HepG2 (cell line): Measurements from ENCODE around the gene NSMF. TPM values are rescaled to one million over a fixed set of nuclear protein-coding genes. Genes with fewer than 3 reads are reported as not detected.

ENCODE experiments used
- AHDC1 ChIP-seq: sonication (generic); formaldehyde crosslinking; IDR thresholded peaks from 2 replicates; pipeline ENCODE4 v1.5.1; 2020; ENCODE audit warnings: mild to moderate bottlenecking, missing genetic modification reagents, borderline replicate concordance
- CBX5 ChIP-seq: sonication (generic); formaldehyde crosslinking; IDR thresholded peaks from 2 replicates; pipeline ENCODE4 v1.4.0; 2020; ENCODE audit warnings: missing genetic modification reagents, borderline replicate concordance
- CEBPG ChIP-seq: IDR thresholded peaks from 2 replicates; pipeline ENCODE4 v1.6.1; 2016
- CSRNP1 ChIP-seq: sonication (generic); formaldehyde crosslinking; IDR thresholded peaks from 2 replicates; pipeline ENCODE4 v1.8.1; 2023; ENCODE audit warnings: mild to moderate bottlenecking, missing genetic modification reagents
- HNF1B ChIP-seq: sonication (generic); formaldehyde crosslinking; IDR thresholded peaks from 2 replicates; pipeline ENCODE4 v1.5.1; 2020; ENCODE audit warnings: mild to moderate bottlenecking, moderate library complexity, missing genetic modification reagents
- HOXA3 ChIP-seq: sonication (generic); formaldehyde crosslinking; IDR thresholded peaks from 2 replicates; pipeline ENCODE4 v1.5.0; 2020; ENCODE audit warnings: missing genetic modification reagents
- KMT2A ChIP-seq: sonication (generic); formaldehyde crosslinking; IDR thresholded peaks from 2 replicates; pipeline ENCODE4 v1.4.0; 2020; ENCODE audit warnings: missing genetic modification reagents
- NCOA2 ChIP-seq: sonication (generic); formaldehyde crosslinking; IDR thresholded peaks from 2 replicates; pipeline ENCODE4 v1.8.0; 2022; ENCODE audit warnings: inconsistent platforms
- PRMT3 ChIP-seq: sonication (generic); formaldehyde crosslinking; IDR thresholded peaks from 2 replicates; pipeline ENCODE4 v1.8.1; 2022; ENCODE audit warnings: low read depth, mild to moderate bottlenecking, moderate library complexity, missing genetic modification reagents, borderline replicate concordance
- RARG ChIP-seq: sonication (generic); formaldehyde crosslinking; IDR thresholded peaks from 2 replicates; pipeline ENCODE4 v1.4.0; 2020; ENCODE audit warnings: low read depth, mild to moderate bottlenecking, missing genetic modification reagents
- RBM22 ChIP-seq: fragments of 200-400 bp; formaldehyde crosslinking; optimal IDR thresholded peaks from 2 replicates; pipeline ENCODE3; 2017; ENCODE audit warnings: mild to moderate bottlenecking, low read length, moderate library complexity
- TCF12 ChIP-seq, 2 experiments: fragments of 450-650 bp in 1 of 2; sonication (generic) in 1 of 2; formaldehyde crosslinking in 1 of 2; IDR thresholded peaks; 2 replicates each; pipeline versions ENCODE4 v1.6.1 to v1.8.0; 2017 to 2022; ENCODE audit warnings: antibody characterized with exemption in 1 of 2, mild to moderate bottlenecking in 1 of 2, missing genetic modification reagents in 1 of 2, moderate library complexity in 1 of 2
- TEF ChIP-seq: sonication (generic); formaldehyde crosslinking; IDR thresholded peaks from 2 replicates; pipeline ENCODE4 v1.5.0; 2020; ENCODE audit warnings: missing genetic modification reagents
- ZFP62 ChIP-seq: sonication (generic); formaldehyde crosslinking; IDR thresholded peaks from 2 replicates; pipeline ENCODE4 v1.4.0; 2020; ENCODE audit warnings: missing genetic modification reagents
- ZNF263 ChIP-seq: sonication (generic); formaldehyde crosslinking; IDR thresholded peaks from 2 replicates; pipeline ENCODE4 v1.4.0; 2020; ENCODE audit warnings: missing genetic modification reagents
- ZNF350 ChIP-seq: sonication (generic); formaldehyde crosslinking; IDR thresholded peaks from 2 replicates; pipeline ENCODE4 v1.4.0; 2020; ENCODE audit warnings: mild to moderate bottlenecking, low read depth, missing genetic modification reagents, borderline replicate concordance
- ZNF572 ChIP-seq: sonication (generic); formaldehyde crosslinking; IDR thresholded peaks from 2 replicates; pipeline ENCODE4 v1.5.1; 2020; ENCODE audit warnings: mild to moderate bottlenecking, missing genetic modification reagents
- ZNF577 ChIP-seq: sonication (generic); formaldehyde crosslinking; IDR thresholded peaks from 2 replicates; pipeline ENCODE4 v1.4.0; 2020; ENCODE audit warnings: mild to moderate bottlenecking, low read depth, missing genetic modification reagents, borderline replicate concordance
- ZNF720 ChIP-seq: sonication (generic); formaldehyde crosslinking; IDR thresholded peaks from 2 replicates; pipeline ENCODE4 v1.4.0; 2020; ENCODE audit warnings: missing genetic modification reagents
- polyA plus RNA-seq, 8 experiments: library from polyadenylated mRNA; depleted of rRNA in 3 of 8; stranded (reverse) in 7 of 8; unstranded in 1 of 8; fragments of >200 nt; fragmentation: Illumina TruSeq in 4 of 8; extraction: Trizol in 4 of 8; gene quantifications; 2 replicates each; pipeline versions ENCODE4 v1.2.1 to v1.2.3, GENCODE V29; 2011 to 2016; ENCODE audit warnings: low read depth in 4 of 8, missing spikeins in 1 of 8, mixed read lengths in 1 of 8; ENCODE audit not compliant: insufficient read depth in 1 of 8
- total RNA-seq, 5 experiments: library from RNA; depleted of rRNA; stranded (reverse); fragments of >200 nt; fragmentation: Illumina TruSeq; extraction: Trizol; gene quantifications; 2 replicates each; pipeline ENCODE4 v1.2.3, GENCODE V29; 2016; ENCODE audit warnings: low read depth in 1 of 5

The NSMF gene
- total and polyA plus RNA-seq, 2 of the 13 experiments (the other 11 are each of a cell fraction or from before 2014, with no cell fraction given), result 44.3 to 183 TPM

GRCh38 chr9:137422604-137423513 is 36.3 kb downstream of the NSMF start, which contains the start of the genes EXD3 and NOXA1 (continued):
- no peak for TF ChIP-seq AHDC1 (CRISPR knock-in tag)
- TF ChIP-seq KMT2A, result peak; percentile 79
- TF ChIP-seq ZNF577 (CRISPR knock-in tag), result no peak
- TF ChIP-seq RBM22, result no peak
- TF ChIP-seq NCOA2, result 0 out of 2 replicates have a peak, but pooled peaks have one; percentile 21
- TF ChIP-seq TCF12 (IDR thresholded peaks at IDR 0.05), result no peak
- no peak for TF ChIP-seq TCF12 (CRISPR knock-in tag; IDR thresholded peaks at IDR 0.05)
- no peak for TF ChIP-seq ZNF572 (CRISPR knock-in tag)
- TF ChIP-seq ZNF263 (CRISPR knock-in tag), result peak; percentile 43
- no peak for TF ChIP-seq RARG (CRISPR knock-in tag)
- TF ChIP-seq PRMT3 (CRISPR knock-in tag), result no peak; the same call in 1 of the 2 replicates
- TF ChIP-seq HNF1B (CRISPR knock-in tag), result no peak
- peak; percentile 73; the same call in 1 of the 2 replicates for TF ChIP-seq CSRNP1 (CRISPR knock-in tag)
- TF ChIP-seq CBX5 (CRISPR knock-in tag), result peak; percentile 49; the same call in 1 of the 2 replicates
- TF ChIP-seq ZNF350 (CRISPR knock-in tag), result no peak
- no peak for TF ChIP-seq ZFP62
- TF ChIP-seq TEF (CRISPR knock-in tag), result no peak
- peak; percentile 91 for TF ChIP-seq HOXA3 (CRISPR knock-in tag)
- TF ChIP-seq CEBPG (CRISPR knock-in tag), result no peak
- no peak for TF ChIP-seq ZNF720 (CRISPR knock-in tag)
